Mesothelial cell of epicardium (in vitro differentiated cells): ENCODE results near the gene ANLN. TPM values are rescaled to one million over a fixed set of nuclear protein-coding genes. Genes with fewer than 3 reads are reported as not detected.

Experiments used
- DNase-seq, 2 experiments: peaks; one replicate each; pipeline ENCODE4 v3.0.0; 2021; ENCODE audit warnings: low spot score in 2 of 2; ENCODE audit not compliant: unreplicated experiment in 2 of 2
- H3K27ac Mint-ChIP-seq: 2 replicates; pipeline ENCODE4 v1.8.0; 2021; ENCODE audit warnings: mixed read lengths
- H3K27me3 Mint-ChIP-seq: 2 replicates; pipeline ENCODE4 v1.8.0; 2021; ENCODE audit warnings: low read depth, mixed read lengths
- H3K36me3 Mint-ChIP-seq: 2 replicates; pipeline ENCODE4 v1.8.0; 2021; ENCODE audit warnings: mixed read lengths
- H3K4me1 Mint-ChIP-seq: 2 replicates; pipeline ENCODE4 v1.8.0; 2021; ENCODE audit warnings: mixed read lengths
- H3K4me3 Mint-ChIP-seq: 2 replicates; pipeline ENCODE4 v1.8.0; 2021; ENCODE audit warnings: mild to moderate bottlenecking, moderate library complexity, mixed read lengths
- H3K9me3 Mint-ChIP-seq: 2 replicates; pipeline ENCODE4 v1.8.0; 2021; ENCODE audit warnings: mixed read lengths
- total RNA-seq: library from RNA; stranded (reverse); gene quantifications from 3 replicates; pipeline ENCODE4 v1.2.1, GENCODE V29; 2021
- TF ChIP-seq, protein P1 (sequence below): fragments of 200-600 bp; sonication (generic); IDR thresholded peaks from one replicate; pipeline ENCODE4 v1.5.0; 2021; ENCODE audit warnings: antibody characterized with exemption; ENCODE audit not compliant: unreplicated experiment

ANLN gene
- total RNA-seq, 1 donor from 2014 or later, result 31.2 TPM

DNA sequence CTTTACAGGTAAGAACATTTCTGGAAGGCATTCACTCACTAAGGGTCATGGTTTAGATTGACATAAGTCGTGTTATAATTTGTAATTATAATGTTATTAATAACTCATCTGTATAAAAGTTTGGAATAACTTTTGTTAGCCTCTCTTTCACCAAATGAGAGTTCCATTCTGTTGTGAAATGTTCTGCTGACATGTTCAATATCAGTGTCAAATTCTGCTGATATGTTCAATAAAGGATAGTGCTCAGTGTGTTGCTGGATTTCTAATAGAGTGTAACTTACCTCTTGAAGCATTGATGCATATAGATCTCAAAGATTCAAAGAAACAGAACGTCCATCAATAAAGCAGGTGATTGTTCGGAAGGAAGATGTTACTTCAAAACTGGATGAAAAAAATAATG lies 30.6 kb downstream of the ANLN start:
- no peak overlapping the region for H3K4me3 Mint-ChIP-seq
- no peak for DNase-seq
- no peaks in the 10 kb centered on the region for H3K4me1 Mint-ChIP-seq
- no peaks in the 10 kb centered on the region for H3K9me3 Mint-ChIP-seq
- H3K36me3 Mint-ChIP-seq, result peaks cover 18% of the 10 kb centered on the region
- no peaks in the 10 kb centered on the region for H3K27me3 Mint-ChIP-seq
- TF ChIP-seq, protein P1, sequence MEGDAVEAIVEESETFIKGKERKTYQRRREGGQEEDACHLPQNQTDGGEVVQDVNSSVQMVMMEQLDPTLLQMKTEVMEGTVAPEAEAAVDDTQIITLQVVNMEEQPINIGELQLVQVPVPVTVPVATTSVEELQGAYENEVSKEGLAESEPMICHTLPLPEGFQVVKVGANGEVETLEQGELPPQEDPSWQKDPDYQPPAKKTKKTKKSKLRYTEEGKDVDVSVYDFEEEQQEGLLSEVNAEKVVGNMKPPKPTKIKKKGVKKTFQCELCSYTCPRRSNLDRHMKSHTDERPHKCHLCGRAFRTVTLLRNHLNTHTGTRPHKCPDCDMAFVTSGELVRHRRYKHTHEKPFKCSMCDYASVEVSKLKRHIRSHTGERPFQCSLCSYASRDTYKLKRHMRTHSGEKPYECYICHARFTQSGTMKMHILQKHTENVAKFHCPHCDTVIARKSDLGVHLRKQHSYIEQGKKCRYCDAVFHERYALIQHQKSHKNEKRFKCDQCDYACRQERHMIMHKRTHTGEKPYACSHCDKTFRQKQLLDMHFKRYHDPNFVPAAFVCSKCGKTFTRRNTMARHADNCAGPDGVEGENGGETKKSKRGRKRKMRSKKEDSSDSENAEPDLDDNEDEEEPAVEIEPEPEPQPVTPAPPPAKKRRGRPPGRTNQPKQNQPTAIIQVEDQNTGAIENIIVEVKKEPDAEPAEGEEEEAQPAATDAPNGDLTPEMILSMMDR, result no peak
- H3K27ac Mint-ChIP-seq, result no peak overlapping the region

DNA sequence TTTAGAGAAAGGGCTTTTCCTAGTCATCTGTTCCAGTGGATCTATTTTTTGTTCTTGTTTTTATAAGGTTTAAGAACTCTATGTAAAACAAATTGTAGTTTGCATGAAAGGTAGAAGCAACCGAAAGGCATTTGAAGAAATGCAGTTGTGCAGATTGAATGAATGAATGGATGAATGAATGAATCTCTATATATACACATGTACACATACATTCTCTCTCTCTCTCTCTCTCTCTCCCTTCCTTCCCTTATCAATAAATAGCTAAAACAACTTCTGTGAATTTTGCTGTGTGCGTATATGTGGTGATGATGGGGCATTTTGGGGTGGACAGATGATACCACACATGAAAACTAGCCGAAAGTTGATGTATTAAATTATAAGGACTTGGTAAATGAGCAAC lies 32.4 kb downstream of the ANLN start:
- TF ChIP-seq, protein P1, result no peak
- H3K36me3 Mint-ChIP-seq, result peaks cover 18% of the 10 kb centered on the region
- H3K4me1 Mint-ChIP-seq, result no peaks in the 10 kb centered on the region
- no peak for DNase-seq
- no peak overlapping the region for H3K27ac Mint-ChIP-seq
- no peaks in the 10 kb centered on the region for H3K9me3 Mint-ChIP-seq
- no peaks in the 10 kb centered on the region for H3K27me3 Mint-ChIP-seq
- H3K4me3 Mint-ChIP-seq, result no peak overlapping the region

DNA sequence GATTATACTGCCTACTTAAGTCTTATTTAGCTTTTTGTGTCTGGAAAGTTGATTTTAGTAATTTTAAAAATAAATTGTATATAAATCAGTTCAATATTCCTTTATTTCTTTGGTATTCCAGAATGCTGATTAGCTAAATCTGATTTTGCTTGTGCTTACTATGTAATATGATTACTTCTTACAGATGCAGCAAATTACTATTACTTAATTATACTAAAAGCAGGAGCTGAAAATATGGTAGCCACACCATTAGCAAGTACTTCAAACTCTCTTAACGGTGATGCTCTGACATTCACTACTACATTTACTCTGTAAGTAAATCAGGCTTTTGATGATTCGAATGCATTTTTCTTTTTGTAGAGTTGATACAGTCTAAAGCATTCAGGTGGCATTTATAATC lies 34.0 kb downstream of the ANLN start:
- Mint-ChIP-seq H3K4me3 (no peak overlapping the region), H3K9me3 (no peaks in the 10 kb centered on the region), H3K27me3 (no peaks in the 10 kb centered on the region), H3K4me1 (no peaks in the 10 kb centered on the region), H3K27ac (no peak overlapping the region), H3K36me3 (peaks cover 15% of the 10 kb centered on the region)
- DNase-seq, result no peak
- TF ChIP-seq, protein P1, result no peak

DNA sequence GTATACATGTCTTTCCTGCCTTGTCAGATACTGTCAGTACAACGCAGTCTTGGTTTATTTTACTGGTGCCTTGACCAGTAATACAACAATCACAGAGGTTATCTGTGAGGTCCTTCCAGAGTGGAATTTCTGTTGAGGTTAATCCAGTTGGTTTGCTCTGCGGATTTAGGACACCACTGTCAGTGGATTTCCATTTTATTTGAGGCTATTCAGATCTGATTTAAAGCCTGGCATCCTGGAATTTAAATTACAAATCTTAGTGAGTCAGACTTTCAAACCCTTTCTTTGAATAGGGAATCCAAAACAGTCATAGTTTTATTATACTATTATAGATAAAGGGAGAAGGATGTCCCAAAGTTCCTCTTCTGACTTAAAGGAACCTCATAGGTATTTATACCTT lies 40.5 kb downstream of the ANLN start:
- H3K9me3 Mint-ChIP-seq, result peaks cover 15% of the 10 kb centered on the region
- TF ChIP-seq, protein P1, result no peak
- H3K36me3 Mint-ChIP-seq, result peaks cover 41% of the 10 kb centered on the region
- no peak for DNase-seq
- no peaks in the 10 kb centered on the region for H3K27me3 Mint-ChIP-seq
- no peak overlapping the region for H3K27ac Mint-ChIP-seq
- no peak overlapping the region for H3K4me3 Mint-ChIP-seq
- H3K4me1 Mint-ChIP-seq, result no peaks in the 10 kb centered on the region

DNA sequence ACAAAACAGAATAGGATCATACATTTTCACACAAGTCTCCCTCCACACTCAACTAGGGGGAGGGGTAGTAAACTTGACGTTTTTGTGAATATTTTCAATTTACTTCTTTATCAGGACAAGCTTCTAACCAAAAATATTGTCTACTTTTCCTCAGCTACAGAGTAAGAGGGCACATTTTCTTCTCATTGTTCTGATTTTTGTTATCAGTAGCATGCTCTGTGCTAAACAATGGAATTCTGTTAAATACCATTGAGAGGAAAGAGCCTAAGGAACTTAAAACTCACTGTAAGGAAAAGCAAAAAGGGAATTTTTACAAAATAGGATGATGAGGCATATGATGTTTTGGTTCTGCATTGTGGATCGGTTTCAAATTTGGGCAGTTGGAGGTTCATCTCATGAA lies 41.2 kb downstream of the ANLN start:
- Mint-ChIP-seq H3K27ac (no peak overlapping the region), H3K27me3 (no peaks in the 10 kb centered on the region), H3K4me1 (no peaks in the 10 kb centered on the region), H3K4me3 (no peak overlapping the region), H3K9me3 (peaks cover 15% of the 10 kb centered on the region), H3K36me3 (peaks cover 43% of the 10 kb centered on the region)
- DNase-seq, result no peak
- TF ChIP-seq, protein P1, result no peak

DNA sequence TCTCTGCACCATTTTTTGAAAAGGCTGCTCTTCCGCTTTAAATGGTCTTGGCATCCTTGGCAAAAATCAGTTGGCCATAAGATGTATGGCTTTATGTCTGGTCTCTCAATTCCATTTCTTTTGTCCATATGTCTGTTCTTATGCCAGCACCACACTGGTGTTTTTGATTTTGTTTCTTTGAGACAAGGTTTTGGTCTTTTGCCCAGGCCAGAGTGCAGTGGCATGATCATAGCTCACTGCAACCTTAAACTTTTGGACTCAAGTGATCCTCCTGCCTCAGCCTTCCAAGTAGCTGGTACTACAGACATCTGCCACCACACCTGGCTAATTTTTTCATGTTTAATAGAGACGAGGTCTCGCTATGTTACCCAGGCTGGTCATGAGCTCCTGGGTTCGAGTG lies 48.5 kb downstream of the ANLN start:
- no peaks in the 10 kb centered on the region for H3K4me1 Mint-ChIP-seq
- H3K27me3 Mint-ChIP-seq, result no peaks in the 10 kb centered on the region
- H3K36me3 Mint-ChIP-seq, result peaks cover 22% of the 10 kb centered on the region
- H3K27ac Mint-ChIP-seq, result no peak overlapping the region
- no peaks in the 10 kb centered on the region for H3K9me3 Mint-ChIP-seq
- no peak for DNase-seq
- TF ChIP-seq, protein P1, result no peak
- H3K4me3 Mint-ChIP-seq, result no peak overlapping the region
